ENCODE measurements around the gene IQSEC2. TPM values are rescaled to one million over a fixed set of nuclear protein-coding genes. Genes with fewer than 3 reads are reported as not detected.

IQSEC2 gene
- total RNA-seq, 2 donors from 2014 or later = 0.58 TPM; not detected in 1

- DNase-seq (ENCODE audit: low spot score in 2 of 2) (no peak), ATAC-seq (no peak)
- H3K9me3 Mint-ChIP-seq = no peaks in the 10 kb centered on the region
- peak overlapping the region in 1 of 2 donors; percentile 16 for H3K27ac Mint-ChIP-seq
- H3K36me3 Mint-ChIP-seq = no peaks in the 10 kb centered on the region
Observed at GRCh38 chrX:53283567-53283966, 2.2 kb upstream of the IQSEC2 start.

GRCh38 chrX:53283099-53283498, 1.7 kb upstream of the IQSEC2 start:
- H3K36me3 Mint-ChIP-seq = no peaks in the 10 kb centered on the region
- DNase-seq (ENCODE audit: low spot score in 2 of 2) (no peak), ATAC-seq (no peak)
- no peak overlapping the region for H3K27ac Mint-ChIP-seq
- H3K9me3 Mint-ChIP-seq = no peaks in the 10 kb centered on the region

- DNase-seq (ENCODE audit: low spot score in 2 of 2) = no peak
- Mint-ChIP-seq H3K9me3 (no peaks in the 10 kb centered on the region), H3K36me3 (no peaks in the 10 kb centered on the region), H3K27ac (no peak overlapping the region)
- no peak for ATAC-seq
Observed at GRCh38 chrX:53281963-53282695, 745 bp upstream of the IQSEC2 start.

GRCh38 chrX:53280331-53281320, 758 bp downstream of the IQSEC2 start:
- Mint-ChIP-seq H3K36me3 (no peaks in the 10 kb centered on the region), H3K9me3 (no peaks in the 10 kb centered on the region), H3K27ac (peak overlapping the region; percentile 40 to 75)
- DNase-seq (ENCODE audit: low spot score in 2 of 2) (no peak), ATAC-seq (peak in 1 of 2 donors; percentile 7)

- Mint-ChIP-seq H3K27ac (peak overlapping the region; percentile 48 to 75), H3K9me3 (no peaks in the 10 kb centered on the region), H3K36me3 (no peaks in the 10 kb centered on the region)
- DNase-seq (ENCODE audit: low spot score in 2 of 2) (no peak), ATAC-seq (peak in 1 of 2 donors; percentile 41)
Observed at GRCh38 chrX:53279296-53280237, 1.8 kb downstream of the IQSEC2 start.

GRCh38 chrX:53272808-53273337, 8.5 kb downstream of the IQSEC2 start:
- no peak for DNase-seq (ENCODE audit: low spot score in 2 of 2)
- H3K9me3 Mint-ChIP-seq = no peaks in the 10 kb centered on the region
- H3K36me3 Mint-ChIP-seq = no peaks in the 10 kb centered on the region
- H3K27ac Mint-ChIP-seq = no peak overlapping the region
- no peak for ATAC-seq

GRCh38 chrX:53269536-53270107, 11.8 kb downstream of the IQSEC2 start:
- ATAC-seq = no peak
- no peak for DNase-seq (ENCODE audit: low spot score in 2 of 2)
- no peaks in the 10 kb centered on the region for H3K9me3 Mint-ChIP-seq
- H3K36me3 Mint-ChIP-seq = no peaks in the 10 kb centered on the region
- no peak overlapping the region for H3K27ac Mint-ChIP-seq

- DNase-seq (ENCODE audit: low spot score in 2 of 2) = no peak
- Mint-ChIP-seq H3K27ac (no peak overlapping the region), H3K36me3 (no peaks in the 10 kb centered on the region), H3K9me3 (no peaks in the 10 kb centered on the region)
- no peak for ATAC-seq
Observed at GRCh38 chrX:53268173-53268572, 13.2 kb downstream of the IQSEC2 start.

GRCh38 chrX:53266914-53267313, 14.5 kb downstream of the IQSEC2 start:
- ATAC-seq (no peak), DNase-seq (ENCODE audit: low spot score in 2 of 2) (no peak)
- H3K36me3 Mint-ChIP-seq = no peaks in the 10 kb centered on the region
- no peak overlapping the region for H3K27ac Mint-ChIP-seq
- H3K9me3 Mint-ChIP-seq = no peaks in the 10 kb centered on the region

GRCh38 chrX:53265771-53266574, 15.4 kb downstream of the IQSEC2 start:
- no peak overlapping the region for H3K27ac Mint-ChIP-seq
- H3K9me3 Mint-ChIP-seq = no peaks in the 10 kb centered on the region
- ATAC-seq (no peak), DNase-seq (ENCODE audit: low spot score in 2 of 2) (no peak)
- H3K36me3 Mint-ChIP-seq = no peaks in the 10 kb centered on the region

GRCh38 chrX:53263597-53264094, 17.7 kb downstream of the IQSEC2 start:
- DNase-seq (ENCODE audit: low spot score in 2 of 2) (peak in 1 of 2 donors; percentile 72), ATAC-seq (peak; percentile 88 to 90)
- no peaks in the 10 kb centered on the region for H3K36me3 Mint-ChIP-seq
- H3K27ac Mint-ChIP-seq = peak overlapping the region; percentile 28 to 85
- no peaks in the 10 kb centered on the region for H3K9me3 Mint-ChIP-seq

- Mint-ChIP-seq H3K27ac (peak overlapping the region in 1 of 2 donors; percentile 28), H3K9me3 (no peaks in the 10 kb centered on the region), H3K36me3 (no peaks in the 10 kb centered on the region)
- peak; percentile 57 to 59 for ATAC-seq
- DNase-seq (ENCODE audit: low spot score in 2 of 2) = peak in 1 of 2 donors; percentile 60
Observed at GRCh38 chrX:53262918-53263394, 18.4 kb downstream of the IQSEC2 start.

- no peaks in the 10 kb centered on the region for H3K36me3 Mint-ChIP-seq
- no peak for ATAC-seq
- no peak for DNase-seq (ENCODE audit: low spot score in 2 of 2)
- H3K27ac Mint-ChIP-seq = peak overlapping the region in 1 of 2 donors; percentile 28
- no peaks in the 10 kb centered on the region for H3K9me3 Mint-ChIP-seq
Observed at GRCh38 chrX:53262189-53262917, 19.0 kb downstream of the IQSEC2 start.

GRCh38 chrX:53261355-53261972, 19.9 kb downstream of the IQSEC2 start:
- DNase-seq (ENCODE audit: low spot score in 2 of 2) = no peak
- no peak for ATAC-seq
- Mint-ChIP-seq H3K9me3 (no peaks in the 10 kb centered on the region), H3K36me3 (no peaks in the 10 kb centered on the region), H3K27ac (peak overlapping the region in 1 of 2 donors; percentile 28)

Data from activated naive CD4-positive, alpha-beta T cell treated with anti-CD3 and anti-CD28 coated beads, Interleukin-2, amount 50 U/mL, for 72 hours (primary cell).